ENCODE results near the gene NDNF. TPM values are rescaled to one million over a fixed set of nuclear protein-coding genes. Genes with fewer than 3 reads are reported as not detected.

Gene NDNF
- total and polyA plus RNA-seq, 9 of the 15 experiments (the other 6 are each of a cell fraction or from before 2014, with no cell fraction given): not detected

DNA sequence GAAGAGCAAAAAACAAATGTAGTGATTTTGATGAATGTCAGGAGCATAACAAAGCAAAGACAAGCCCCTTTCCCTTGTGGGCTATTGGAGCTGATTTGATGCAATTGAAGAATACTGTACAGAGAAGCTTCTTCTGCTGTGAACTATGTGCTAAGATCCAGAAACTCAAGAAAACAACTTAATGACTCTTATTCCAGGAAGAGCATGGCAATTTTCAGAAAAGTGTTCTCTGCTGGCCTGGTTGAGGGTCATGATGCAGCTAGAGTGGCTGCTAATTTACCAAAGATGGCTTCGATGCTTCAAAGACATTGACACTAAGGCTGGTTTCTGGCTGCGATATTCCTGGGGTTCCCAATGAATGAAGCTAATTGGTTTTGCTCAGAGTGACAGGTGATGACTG, 46.0 kb upstream of the NDNF start:
- ATAC-seq (no peak), DNase-seq (ENCODE audit: extremely low read depth in 1 of 4, low spot score in 3 of 4) (no peak), FAIRE-seq (no peak)
- no TSS peak for BruUV-seq (replicated peaks)
- Histone ChIP-seq H3K9me3 (replicated peaks; ENCODE audit: control insufficient read depth, insufficient read depth, low read depth, low read length) (no peaks in the 10 kb centered on the region; the same call in 1 of the 2 replicates), H4K20me1 (replicated peaks; ENCODE audit: control insufficient read depth, insufficient read depth, low read length) (no peaks in the 10 kb centered on the region), H3K4me3 (no peak overlapping the region), H3K27me3 (ENCODE audit: control insufficient read depth in 2 of 2, insufficient read depth in 2 of 2, low read length in 2 of 2) (no peaks in the 10 kb centered on the region), H3K27ac (ENCODE audit: extremely low read depth, low read depth, low read length) (no peak overlapping the region), H3K4me1 (replicated peaks in 1 of 2; ENCODE audit: control insufficient read depth in 2 of 2, insufficient read depth in 2 of 2, low read length in 2 of 2) (no peaks in the 10 kb centered on the region), H3K4me2 (ENCODE audit: insufficient read depth, low read length) (no peak overlapping the region), H3K79me2 (ENCODE audit: control insufficient read depth, insufficient read depth, low read length) (no peaks in the 10 kb centered on the region), H3K9me1 (ENCODE audit: control insufficient read depth, insufficient read depth, low read length) (no peaks in the 10 kb centered on the region), H3K9ac (ENCODE audit: insufficient read depth in 1 of 2, low read depth in 2 of 2, low read length in 2 of 2) (no peak overlapping the region), H3K36me3 (ENCODE audit: control insufficient read depth, insufficient read depth, low read length) (no peaks in the 10 kb centered on the region), H2AFZ (ENCODE audit: low read depth, low read length) (no peak overlapping the region)
- 0% methylated on average over 2 of the region's 2 CpGs for WGBS (ENCODE audit: insufficient coverage, low coverage, missing lambda C conversion rate)
- TF ChIP-seq, protein P1, sequence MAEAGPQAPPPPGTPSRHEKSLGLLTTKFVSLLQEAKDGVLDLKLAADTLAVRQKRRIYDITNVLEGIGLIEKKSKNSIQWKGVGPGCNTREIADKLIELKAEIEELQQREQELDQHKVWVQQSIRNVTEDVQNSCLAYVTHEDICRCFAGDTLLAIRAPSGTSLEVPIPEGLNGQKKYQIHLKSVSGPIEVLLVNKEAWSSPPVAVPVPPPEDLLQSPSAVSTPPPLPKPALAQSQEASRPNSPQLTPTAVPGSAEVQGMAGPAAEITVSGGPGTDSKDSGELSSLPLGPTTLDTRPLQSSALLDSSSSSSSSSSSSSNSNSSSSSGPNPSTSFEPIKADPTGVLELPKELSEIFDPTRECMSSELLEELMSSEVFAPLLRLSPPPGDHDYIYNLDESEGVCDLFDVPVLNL (CRISPR knock-in tag; IDR thresholded peaks at IDR 0.05; ENCODE audit: low read depth): no peak
- TF ChIP-seq KLF10 (CRISPR knock-in tag; IDR thresholded peaks at IDR 0.05) (no peak), SNIP1 (IDR thresholded peaks at IDR 0.05; ENCODE audit: low read depth) (no peak), PHF20 (IDR thresholded peaks at IDR 0.05; ENCODE audit: partially characterized antibody) (no peak), MXI1 (IDR thresholded peaks at IDR 0.05; ENCODE audit: low read depth, low read length) (no peak), HDAC3 (IDR thresholded peaks at IDR 0.05; ENCODE audit: borderline replicate concordance, partially characterized antibody) (no peak), HDAC1 (IDR thresholded peaks at IDR 0.05) (no peak), BRD4 (IDR thresholded peaks at IDR 0.05) (no peak), POLR2A (conservative IDR thresholded peaks at IDR 0.05) (no peak), BCOR (IDR thresholded peaks at IDR 0.05) (no peak), BACH1 (tag; IDR thresholded peaks at IDR 0.05) (no peak)
- TF ChIP-seq, protein P2, sequence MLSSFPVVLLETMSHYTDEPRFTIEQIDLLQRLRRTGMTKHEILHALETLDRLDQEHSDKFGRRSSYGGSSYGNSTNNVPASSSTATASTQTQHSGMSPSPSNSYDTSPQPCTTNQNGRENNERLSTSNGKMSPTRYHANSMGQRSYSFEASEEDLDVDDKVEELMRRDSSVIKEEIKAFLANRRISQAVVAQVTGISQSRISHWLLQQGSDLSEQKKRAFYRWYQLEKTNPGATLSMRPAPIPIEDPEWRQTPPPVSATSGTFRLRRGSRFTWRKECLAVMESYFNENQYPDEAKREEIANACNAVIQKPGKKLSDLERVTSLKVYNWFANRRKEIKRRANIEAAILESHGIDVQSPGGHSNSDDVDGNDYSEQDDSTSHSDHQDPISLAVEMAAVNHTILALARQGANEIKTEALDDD (IDR thresholded peaks at IDR 0.05): no peak
- TF ChIP-seq, protein P3, sequence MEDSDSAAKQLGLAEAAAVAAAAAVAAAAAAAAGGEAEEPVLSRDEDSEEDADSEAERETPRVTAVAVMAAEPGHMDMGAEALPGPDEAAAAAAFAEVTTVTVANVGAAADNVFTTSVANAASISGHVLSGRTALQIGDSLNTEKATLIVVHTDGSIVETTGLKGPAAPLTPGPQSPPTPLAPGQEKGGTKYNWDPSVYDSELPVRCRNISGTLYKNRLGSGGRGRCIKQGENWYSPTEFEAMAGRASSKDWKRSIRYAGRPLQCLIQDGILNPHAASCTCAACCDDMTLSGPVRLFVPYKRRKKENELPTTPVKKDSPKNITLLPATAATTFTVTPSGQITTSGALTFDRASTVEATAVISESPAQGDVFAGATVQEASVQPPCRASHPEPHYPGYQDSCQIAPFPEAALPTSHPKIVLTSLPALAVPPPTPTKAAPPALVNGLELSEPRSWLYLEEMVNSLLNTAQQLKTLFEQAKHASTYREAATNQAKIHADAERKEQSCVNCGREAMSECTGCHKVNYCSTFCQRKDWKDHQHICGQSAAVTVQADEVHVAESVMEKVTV (CRISPR knock-in tag; IDR thresholded peaks at IDR 0.05): no peak
- TF ChIP-seq, protein P4, sequence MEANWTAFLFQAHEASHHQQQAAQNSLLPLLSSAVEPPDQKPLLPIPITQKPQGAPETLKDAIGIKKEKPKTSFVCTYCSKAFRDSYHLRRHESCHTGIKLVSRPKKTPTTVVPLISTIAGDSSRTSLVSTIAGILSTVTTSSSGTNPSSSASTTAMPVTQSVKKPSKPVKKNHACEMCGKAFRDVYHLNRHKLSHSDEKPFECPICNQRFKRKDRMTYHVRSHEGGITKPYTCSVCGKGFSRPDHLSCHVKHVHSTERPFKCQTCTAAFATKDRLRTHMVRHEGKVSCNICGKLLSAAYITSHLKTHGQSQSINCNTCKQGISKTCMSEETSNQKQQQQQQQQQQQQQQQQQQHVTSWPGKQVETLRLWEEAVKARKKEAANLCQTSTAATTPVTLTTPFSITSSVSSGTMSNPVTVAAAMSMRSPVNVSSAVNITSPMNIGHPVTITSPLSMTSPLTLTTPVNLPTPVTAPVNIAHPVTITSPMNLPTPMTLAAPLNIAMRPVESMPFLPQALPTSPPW (CRISPR knock-in tag; IDR thresholded peaks at IDR 0.05): no peak
- TF ChIP-seq, protein P5, sequence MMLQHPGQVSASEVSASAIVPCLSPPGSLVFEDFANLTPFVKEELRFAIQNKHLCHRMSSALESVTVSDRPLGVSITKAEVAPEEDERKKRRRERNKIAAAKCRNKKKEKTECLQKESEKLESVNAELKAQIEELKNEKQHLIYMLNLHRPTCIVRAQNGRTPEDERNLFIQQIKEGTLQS (IDR thresholded peaks at IDR 0.05): no peak
- TF ChIP-seq, protein P5 (CRISPR knock-in tag; conservative IDR thresholded peaks at IDR 0.05): no peak
- intact Hi-C loops (cut with micrococcal nuclease) (no loop called here), in situ Hi-C loops (cut with MboI) (no loop called here)
- ChIA-PET POLR2A (no interaction called here), CTCF (ENCODE audit: low intra/inter-chr PET ratio) (no interaction called here)

Data from K562 (cell line).